GM23338 (cell line): Measurements from ENCODE around the gene KCNIP1. TPM values are rescaled to one million over a fixed set of nuclear protein-coding genes. Genes with fewer than 3 reads are reported as not detected.

ENCODE experiments used
- ATAC-seq: fragments of 200-7000 bp; cut with Tn5 transposase; 3 replicates; pipeline ENCODE4 v1.9.1; 2020
- DNase-seq: peaks from one replicate; pipeline ENCODE4 v3.0.0-alpha.2; 2015; ENCODE audit warnings: low spot score
- H2AFZ ChIP-seq: fragments of 200-600 bp; sonication (generic); 2 replicates; pipeline ENCODE4 v1.8.0; 2016; ENCODE audit warnings: antibody characterized with exemption, mild to moderate bottlenecking, moderate library complexity
- H3F3A ChIP-seq: fragments of 200-600 bp; sonication (generic); replicated peaks from 2 replicates; pipeline ENCODE4 v1.8.0; 2017; ENCODE audit warnings: antibody characterized with exemption, mixed run types, low read depth
- H3K27ac ChIP-seq: fragments of 200-600 bp; sonication (generic); 2 replicates; pipeline ENCODE4 v1.6.1; 2016; ENCODE audit warnings: low read depth
- H3K27me3 ChIP-seq: fragments of 200-600 bp; sonication (generic); 2 replicates; pipeline ENCODE4 v1.8.0; 2016; ENCODE audit warnings: mild to moderate bottlenecking, mixed run types, moderate library complexity; ENCODE audit not compliant: insufficient read depth
- H3K36me3 ChIP-seq: fragments of 200-600 bp; sonication (generic); 2 replicates; pipeline ENCODE4 v1.8.0; 2016; ENCODE audit warnings: mild to moderate bottlenecking; ENCODE audit not compliant: insufficient read depth
- H3K4me1 ChIP-seq: fragments of 200-600 bp; sonication (generic); 2 replicates; pipeline ENCODE4 v1.8.0; 2016; ENCODE audit warnings: mild to moderate bottlenecking, moderate library complexity; ENCODE audit not compliant: insufficient read depth
- H3K4me2 ChIP-seq: fragments of 200-600 bp; sonication (generic); 2 replicates; pipeline ENCODE4 v1.7.1; 2017; ENCODE audit warnings: mixed run types
- H3K4me3 ChIP-seq: fragments of 200-600 bp; sonication (generic); 2 replicates; pipeline ENCODE4 v1.6.1; 2016; ENCODE audit warnings: mixed run types
- H3K79me2 ChIP-seq: fragments of 200-600 bp; sonication (generic); replicated peaks from 2 replicates; pipeline ENCODE4 v1.8.0; 2017; ENCODE audit warnings: mild to moderate bottlenecking; ENCODE audit not compliant: insufficient read depth
- H3K9me2 ChIP-seq: fragments of 200-600 bp; sonication (generic); 2 replicates; pipeline ENCODE4 v1.8.0; 2017; ENCODE audit not compliant: insufficient read depth
- H4K20me1 ChIP-seq: fragments of 200-600 bp; sonication (generic); replicated peaks from 2 replicates; pipeline ENCODE4 v1.8.0; 2017; ENCODE audit warnings: mild to moderate bottlenecking; ENCODE audit not compliant: insufficient read depth
- H3K27ac Mint-ChIP-seq: 2 replicates; pipeline ENCODE4 v1.8.0; 2020; ENCODE audit warnings: inconsistent platforms, mild to moderate bottlenecking, moderate library complexity, mixed read lengths
- H3K27me3 Mint-ChIP-seq: 3 replicates; pipeline ENCODE4 v1.8.0; 2022; ENCODE audit warnings: low read depth, mild to moderate bottlenecking, moderate library complexity, mixed read lengths, inconsistent platforms; ENCODE audit not compliant: insufficient read depth, poor library complexity
- H3K36me3 Mint-ChIP-seq: 3 replicates; pipeline ENCODE4 v1.8.0; 2021; ENCODE audit warnings: low read depth, mild to moderate bottlenecking, inconsistent platforms, moderate library complexity, mixed read lengths
- H3K4me1 Mint-ChIP-seq: 3 replicates; pipeline ENCODE4 v1.8.0; 2020; ENCODE audit warnings: mild to moderate bottlenecking, inconsistent platforms, mixed read lengths
- H3K4me3 Mint-ChIP-seq: 3 replicates; pipeline ENCODE4 v1.8.0; 2021; ENCODE audit warnings: moderate library complexity, mild to moderate bottlenecking, inconsistent platforms, mixed read lengths
- H3K9me3 Mint-ChIP-seq: 3 replicates; pipeline ENCODE4 v1.8.0; 2020; ENCODE audit warnings: moderate library complexity, mild to moderate bottlenecking, inconsistent platforms, mixed read lengths
- CTCF ChIP-seq, 2 experiments: fragments of 200-600 bp in 1 of 2; sonication (generic) in 1 of 2; conservative IDR thresholded peaks; 2 replicates each; pipeline versions ENCODE4 v1.5.1 to v1.6.1; 2016 to 2017; ENCODE audit warnings: antibody characterized with exemption in 2 of 2, low read depth in 2 of 2, mild to moderate bottlenecking in 2 of 2, moderate library complexity in 1 of 2
- POLR2AphosphoS5 ChIP-seq: IDR thresholded peaks from 2 replicates; pipeline ENCODE4 v1.6.1; 2016; ENCODE audit warnings: antibody characterized with exemption, low read depth
- REST ChIP-seq: IDR thresholded peaks from one replicate; pipeline ENCODE4 v1.6.1; 2018; ENCODE audit warnings: antibody characterized with exemption; ENCODE audit not compliant: unreplicated experiment
- STAT1 ChIP-seq: IDR thresholded peaks from one replicate; pipeline ENCODE4 v1.6.1; 2016; ENCODE audit warnings: antibody characterized with exemption; ENCODE audit not compliant: unreplicated experiment
- polyA plus RNA-seq: library from polyadenylated mRNA; unstranded; fragments of >200 nt; fragmentation: Nextera tagmentation; extraction: Ambion mirVana; gene quantifications from 2 replicates; pipeline ENCODE4 v1.2.1, GENCODE V29; 2016
- total RNA-seq: library from RNA; depleted of rRNA; stranded (reverse); fragments of >200 nt; shearing (Covaris generic); gene quantifications from 2 replicates; pipeline ENCODE4 v1.2.3, GENCODE V29; 2014

Gene KCNIP1
- total and polyA plus RNA-seq, 2 experiments from 2014 or later: 0.31 to 0.87 TPM

- DNase-seq: no peak
- H3K9me2 ChIP-seq: no peaks in the 10 kb centered on the region
- Mint-ChIP-seq H3K27me3 (peaks cover 5% of the 10 kb centered on the region), H3K4me3 (no peak overlapping the region), H3K4me1 (peaks cover 33% of the 10 kb centered on the region), H3K27ac (no peak overlapping the region), H3K9me3 (no peaks in the 10 kb centered on the region; the same call in 2 of the 3 replicates), H3K36me3 (no peaks in the 10 kb centered on the region)
- H4K20me1 ChIP-seq: no peaks in the 10 kb centered on the region; the same call in 1 of the 2 replicates
- no peak overlapping the region for H3K27ac ChIP-seq
- no peak overlapping the region for H2AFZ ChIP-seq
- H3K4me2 ChIP-seq: no peak overlapping the region
- no peak for TF ChIP-seq POLR2AphosphoS5
- no peaks in the 10 kb centered on the region for H3K27me3 ChIP-seq
- no peaks in the 10 kb centered on the region for H3K36me3 ChIP-seq
- H3F3A ChIP-seq: peaks cover 17% of the 10 kb centered on the region; the same call in 1 of the 2 replicates
- H3K79me2 ChIP-seq: no peaks in the 10 kb centered on the region
- ATAC-seq: no peak
- no peak overlapping the region for H3K4me3 ChIP-seq
- peaks cover 26% of the 10 kb centered on the region for H3K4me1 ChIP-seq
Observed at GRCh38 chr5:170630711-170631141, 126.9 kb downstream of the KCNIP1 start.

- peaks cover 31% of the 10 kb centered on the region for H3K4me1 Mint-ChIP-seq
- no peaks in the 10 kb centered on the region for H3K9me2 ChIP-seq
- H3K4me3 ChIP-seq: peak overlapping the region; percentile 80; the same call in 1 of the 2 replicates
- H3K4me2 ChIP-seq: peak overlapping the region; percentile 98
- ATAC-seq (peak; percentile 41), DNase-seq (peak; percentile 72)
- H3F3A ChIP-seq: peaks cover 17% of the 10 kb centered on the region; the same call in 1 of the 2 replicates
- H3K79me2 ChIP-seq: no peaks in the 10 kb centered on the region
- H3K36me3 Mint-ChIP-seq: no peaks in the 10 kb centered on the region
- H3K36me3 ChIP-seq: no peaks in the 10 kb centered on the region
- no peaks in the 10 kb centered on the region for H4K20me1 ChIP-seq
- H3K27ac Mint-ChIP-seq: no peak overlapping the region
- TF ChIP-seq STAT1 (no peak), CTCF (conservative IDR thresholded peaks at IDR 0.05; ENCODE audit: low read depth in 2 of 2) (peak; percentile 37 to 73)
- no peaks in the 10 kb centered on the region; the same call in 2 of the 3 replicates for H3K9me3 Mint-ChIP-seq
- 0 out of 2 replicates have a peak overlapping the region, but pooled peaks have one; percentile 57 for H3K27ac ChIP-seq
- no peak overlapping the region; the same call in 2 of the 3 replicates for H3K4me3 Mint-ChIP-seq
- H3K27me3 ChIP-seq: no peaks in the 10 kb centered on the region
- peak overlapping the region; percentile 91 for H2AFZ ChIP-seq
- peaks cover 25% of the 10 kb centered on the region for H3K4me1 ChIP-seq
- H3K27me3 Mint-ChIP-seq: peaks cover 6% of the 10 kb centered on the region
Observed at GRCh38 chr5:170631466-170632195, 127.8 kb downstream of the KCNIP1 start.

GRCh38 chr5:170632266-170632984, 128.6 kb downstream of the KCNIP1 start:
- Histone ChIP-seq H3K27me3 (no peaks in the 10 kb centered on the region), H3K27ac (0 out of 2 replicates have a peak overlapping the region, but pooled peaks have one; percentile 57), H3K4me2 (peak overlapping the region; percentile 98), H3K9me2 (no peaks in the 10 kb centered on the region), H2AFZ (peak overlapping the region; percentile 91), H3K4me3 (peak overlapping the region; percentile 80), H3K79me2 (no peaks in the 10 kb centered on the region), H3K4me1 (peaks cover 25% of the 10 kb centered on the region), H3K36me3 (no peaks in the 10 kb centered on the region), H3F3A (peaks cover 17% of the 10 kb centered on the region; the same call in 1 of the 2 replicates), H4K20me1 (no peaks in the 10 kb centered on the region)
- H3K9me3 Mint-ChIP-seq: no peaks in the 10 kb centered on the region; the same call in 2 of the 3 replicates
- DNase-seq: peak; percentile 76
- H3K27me3 Mint-ChIP-seq: peaks cover 6% of the 10 kb centered on the region
- no peaks in the 10 kb centered on the region for H3K36me3 Mint-ChIP-seq
- ATAC-seq: peak; percentile 58
- peak overlapping the region; percentile 79 for H3K4me3 Mint-ChIP-seq
- peaks cover 29% of the 10 kb centered on the region for H3K4me1 Mint-ChIP-seq
- no peak overlapping the region for H3K27ac Mint-ChIP-seq
- TF ChIP-seq STAT1 (no peak), REST (no peak)
